Stimulated activated CD4-positive, alpha-beta T cell treated with anti-CD3 and anti-CD28 coated beads, TNF-alpha, amount 100 ng/mL, for 4 hours (primary cell): ENCODE data around the gene PNMT.
"Not testable (repeated sequence)": the region's sequence is repeated elsewhere in the genome, so short reads cannot be mapped to it uniquely, and the experiment has no call there.

Experiments used
- DNase-seq, 3 experiments: peaks; one replicate each; pipeline ENCODE4 v3.0.0-alpha.2; 2020; ENCODE audit warnings: low read depth in 3 of 3

The PNMT gene

GRCh38 chr17:39709319-39709997 lies 41.2 kb downstream of the PNMT start:
- no peak for DNase-seq

GRCh38 chr17:39709998-39710964 lies 42.0 kb downstream of the PNMT start:
- DNase-seq: no peak

- DNase-seq: not testable (repeated sequence)
Observed at GRCh38 chr17:39711071-39711470, 42.8 kb downstream of the PNMT start.

GRCh38 chr17:39711851-39712250 lies 43.6 kb downstream of the PNMT start:
- no peak for DNase-seq

GRCh38 chr17:39714234-39714633 lies 46.0 kb downstream of the PNMT start:
- DNase-seq: no peak

- no peak for DNase-seq
Observed at GRCh38 chr17:39715375-39716072, 47.3 kb downstream of the PNMT start.

- DNase-seq: no peak
Observed at GRCh38 chr17:39716073-39716818, 48.0 kb downstream of the PNMT start.

GRCh38 chr17:39716879-39717536 lies 48.8 kb downstream of the PNMT start:
- no peak for DNase-seq

- DNase-seq: no peak
Observed at GRCh38 chr17:39717660-39718059, 49.4 kb downstream of the PNMT start.

GRCh38 chr17:39719563-39720355 lies 51.5 kb downstream of the PNMT start:
- DNase-seq: no peak
